ENCODE results near the gene RNF144A. TPM values are rescaled to one million over a fixed set of nuclear protein-coding genes. Genes with fewer than 3 reads are reported as not detected.

The RNF144A gene
- total RNA-seq, 1 experiment from 2014 or later: 13.0 TPM

GRCh38 chr2:7023542-7023941 is 106.3 kb downstream of the RNF144A start:
- no peaks in the 10 kb centered on the region for H3K27me3 ChIP-seq (ENCODE audit: insufficient read depth, low read length)
- no peak overlapping the region for H3K4me3 ChIP-seq (replicated peaks in 1 of 2; ENCODE audit: low read depth in 1 of 2, low read length in 2 of 2)
- H3K9me3 ChIP-seq (ENCODE audit: control insufficient read depth in 1 of 2, insufficient read depth in 1 of 2, low read depth in 1 of 2, low read length in 2 of 2): no peaks in the 10 kb centered on the region
- H3K27ac ChIP-seq (ENCODE audit: low read depth, low read length): no peak overlapping the region
- RAD21 ChIA-PET (ENCODE audit: low non-redundant PET in 1 of 2, low total read pairs in 2 of 2, uncharacterized antibody in 2 of 2, unreplicated experiment in 2 of 2): no interaction called here
- H3K36me3 ChIP-seq (ENCODE audit: control insufficient read depth in 1 of 2, insufficient read depth in 2 of 2, low read length in 2 of 2): peaks cover 2 to 4% of the 10 kb centered on the region in 2 experiments; a peak in 2 of 4 replicates
- CTCF ChIA-PET: no interaction called here
- no peak overlapping the region for H3K4me2 ChIP-seq (ENCODE audit: low read length)
- POLR2A ChIA-PET: no interaction called here
- H3K4me1 ChIP-seq (ENCODE audit: control insufficient read depth in 1 of 2, insufficient read depth in 2 of 2, low read length in 2 of 2): no peaks in the 10 kb centered on the region
- intact Hi-C loops (cut with micrococcal nuclease): no loop called here
- no peaks in the 10 kb centered on the region for H4K20me1 ChIP-seq (ENCODE audit: insufficient read depth)
- no TSS peak for BruUV-seq (replicated peaks)
- H3K79me2 ChIP-seq (ENCODE audit: insufficient read depth, low read length): no peaks in the 10 kb centered on the region
- no peak for DNase-seq (ENCODE audit: low read depth, low spot score)
- TF ChIP-seq CTCF (IDR thresholded peaks at IDR 0.05 in 2 of 3, conservative IDR thresholded peaks at IDR 0.05 in 1 of 3; ENCODE audit: borderline replicate concordance in 1 of 3, insufficient read depth in 1 of 3, low read depth in 2 of 3, low read length in 2 of 3): no peak
- TF ChIP-seq RAD21 (IDR thresholded peaks at IDR 0.05; ENCODE audit: low read depth): no peak
- no peak for TF ChIP-seq POLR2A (IDR thresholded peaks at IDR 0.05; ENCODE audit: borderline replicate concordance, extremely low read depth, insufficient read depth, insufficient read length)
- no peak for TF ChIP-seq JUND (IDR thresholded peaks at IDR 0.05)
- TF ChIP-seq ATF3 (IDR thresholded peaks at IDR 0.05): no peak
- TF ChIP-seq, protein P1, sequence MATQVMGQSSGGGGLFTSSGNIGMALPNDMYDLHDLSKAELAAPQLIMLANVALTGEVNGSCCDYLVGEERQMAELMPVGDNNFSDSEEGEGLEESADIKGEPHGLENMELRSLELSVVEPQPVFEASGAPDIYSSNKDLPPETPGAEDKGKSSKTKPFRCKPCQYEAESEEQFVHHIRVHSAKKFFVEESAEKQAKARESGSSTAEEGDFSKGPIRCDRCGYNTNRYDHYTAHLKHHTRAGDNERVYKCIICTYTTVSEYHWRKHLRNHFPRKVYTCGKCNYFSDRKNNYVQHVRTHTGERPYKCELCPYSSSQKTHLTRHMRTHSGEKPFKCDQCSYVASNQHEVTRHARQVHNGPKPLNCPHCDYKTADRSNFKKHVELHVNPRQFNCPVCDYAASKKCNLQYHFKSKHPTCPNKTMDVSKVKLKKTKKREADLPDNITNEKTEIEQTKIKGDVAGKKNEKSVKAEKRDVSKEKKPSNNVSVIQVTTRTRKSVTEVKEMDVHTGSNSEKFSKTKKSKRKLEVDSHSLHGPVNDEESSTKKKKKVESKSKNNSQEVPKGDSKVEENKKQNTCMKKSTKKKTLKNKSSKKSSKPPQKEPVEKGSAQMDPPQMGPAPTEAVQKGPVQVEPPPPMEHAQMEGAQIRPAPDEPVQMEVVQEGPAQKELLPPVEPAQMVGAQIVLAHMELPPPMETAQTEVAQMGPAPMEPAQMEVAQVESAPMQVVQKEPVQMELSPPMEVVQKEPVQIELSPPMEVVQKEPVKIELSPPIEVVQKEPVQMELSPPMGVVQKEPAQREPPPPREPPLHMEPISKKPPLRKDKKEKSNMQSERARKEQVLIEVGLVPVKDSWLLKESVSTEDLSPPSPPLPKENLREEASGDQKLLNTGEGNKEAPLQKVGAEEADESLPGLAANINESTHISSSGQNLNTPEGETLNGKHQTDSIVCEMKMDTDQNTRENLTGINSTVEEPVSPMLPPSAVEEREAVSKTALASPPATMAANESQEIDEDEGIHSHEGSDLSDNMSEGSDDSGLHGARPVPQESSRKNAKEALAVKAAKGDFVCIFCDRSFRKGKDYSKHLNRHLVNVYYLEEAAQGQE (IDR thresholded peaks at IDR 0.05; ENCODE audit: low read depth): no peak
- no peak for TF ChIP-seq ELF1 (IDR thresholded peaks at IDR 0.05; ENCODE audit: borderline replicate concordance, low read depth)
- no peak for TF ChIP-seq YY1 (IDR thresholded peaks at IDR 0.05; ENCODE audit: extremely low read depth, insufficient replicate concordance, low read depth, low read length)
- TF ChIP-seq CEBPB (IDR thresholded peaks at IDR 0.05; ENCODE audit: low read depth): no peak
- no peak for TF ChIP-seq EZH2phosphoT487 (IDR thresholded peaks at IDR 0.05; ENCODE audit: borderline replicate concordance)
- TF ChIP-seq ZBTB33 (IDR thresholded peaks at IDR 0.05; ENCODE audit: extremely low read depth, insufficient replicate concordance, low read length): no peak
- no peak for TF ChIP-seq SRF (IDR thresholded peaks at IDR 0.05; ENCODE audit: low read depth)
- no peak for TF ChIP-seq TCF7L2 (IDR thresholded peaks at IDR 0.05; ENCODE audit: borderline replicate concordance, extremely low read depth, insufficient read depth, insufficient read length)
- TF ChIP-seq EZH2 (IDR thresholded peaks at IDR 0.05): no peak
- TF ChIP-seq POLR2AphosphoS5 (IDR thresholded peaks at IDR 0.05; ENCODE audit: low read depth, low read length): no peak
- ATAC-seq: no peak
- no peaks in the 10 kb centered on the region for H3K9me2 ChIP-seq (ENCODE audit: insufficient read depth)
- H2AFZ ChIP-seq (ENCODE audit: low read depth, low read length, poor library complexity, severe bottlenecking): no peak overlapping the region
- no peak overlapping the region for H3K9ac ChIP-seq (ENCODE audit: low read length)

All from HCT116 (cell line).